IPS-18a (cell line): ENCODE data around the gene TAS2R40.

ENCODE experiments used
- H3K27ac ChIP-seq: one replicate; pipeline ENCODE4 v1.5.1; 2013; ENCODE audit warnings: low read length
- H3K27me3 ChIP-seq: one replicate; pipeline ENCODE4 v1.6.1; 2013; ENCODE audit warnings: mild to moderate bottlenecking, low read length; ENCODE audit not compliant: control insufficient read depth, insufficient read depth
- H3K36me3 ChIP-seq: one replicate; pipeline ENCODE4 v1.6.1; 2013; ENCODE audit warnings: low read depth, low read length; ENCODE audit not compliant: control insufficient read depth
- H3K4me1 ChIP-seq: one replicate; pipeline ENCODE4 v1.6.1; 2013; ENCODE audit warnings: low read depth, low read length; ENCODE audit not compliant: control insufficient read depth
- H3K4me3 ChIP-seq: one replicate; pipeline ENCODE4 v1.5.1; 2013; ENCODE audit warnings: low read length
- H3K9ac ChIP-seq: one replicate; pipeline ENCODE4 v1.6.1; 2013; ENCODE audit warnings: mild to moderate bottlenecking, low read length, moderate library complexity
- H3K9me3 ChIP-seq: one replicate; pipeline ENCODE4 v1.6.1; 2013; ENCODE audit warnings: low read depth, low read length; ENCODE audit not compliant: control insufficient read depth

The TAS2R40 gene

DNA sequence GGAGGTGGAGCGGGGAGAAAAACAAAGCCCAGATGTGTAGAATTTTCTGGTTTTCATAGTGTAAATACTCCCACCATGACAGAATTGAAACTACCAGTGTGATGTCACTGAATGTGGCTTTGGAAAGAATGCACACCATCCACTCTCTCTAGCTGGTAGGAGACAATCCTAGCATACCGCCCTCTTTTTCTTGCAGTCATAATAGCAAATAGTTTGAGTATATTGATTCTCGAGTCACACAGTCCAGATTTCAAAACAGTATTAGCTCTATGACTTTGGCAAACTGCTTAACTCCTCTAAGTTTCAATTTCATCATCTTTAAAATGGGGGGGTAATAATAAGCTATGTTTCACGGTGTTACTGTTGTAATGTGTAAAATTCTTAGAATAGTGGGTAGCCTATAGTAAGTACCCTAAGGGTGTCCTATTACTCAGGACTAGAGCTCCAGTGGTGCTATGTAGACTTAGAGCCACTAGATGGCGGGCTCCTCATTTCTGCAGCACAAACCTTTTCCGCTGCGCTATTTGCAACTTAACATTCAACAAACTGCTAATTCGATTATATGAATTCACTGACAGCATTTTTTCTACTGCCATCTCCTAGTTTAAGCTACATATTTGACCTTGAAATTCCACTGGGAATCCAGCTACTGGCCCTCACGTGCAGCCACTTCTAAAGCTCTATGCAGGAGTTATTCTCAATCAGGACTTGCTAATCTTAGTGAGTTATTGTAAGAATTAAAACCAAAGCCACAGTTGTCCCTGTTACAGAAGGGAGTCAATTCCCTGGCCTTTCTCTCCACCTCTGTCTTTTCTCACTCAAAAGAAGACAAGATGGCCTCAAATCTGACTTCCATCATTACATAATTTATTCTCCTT lies 18.7 kb downstream of the TAS2R40 start:
- no peak overlapping the region for H3K4me3 ChIP-seq
- no peak overlapping the region for H3K27ac ChIP-seq
- no peaks in the 10 kb centered on the region for H3K4me1 ChIP-seq
- no peak overlapping the region for H3K9ac ChIP-seq
- peaks cover 8% of the 10 kb centered on the region for H3K27me3 ChIP-seq
- H3K9me3 ChIP-seq, result peaks cover 3% of the 10 kb centered on the region
- no peaks in the 10 kb centered on the region for H3K36me3 ChIP-seq

DNA sequence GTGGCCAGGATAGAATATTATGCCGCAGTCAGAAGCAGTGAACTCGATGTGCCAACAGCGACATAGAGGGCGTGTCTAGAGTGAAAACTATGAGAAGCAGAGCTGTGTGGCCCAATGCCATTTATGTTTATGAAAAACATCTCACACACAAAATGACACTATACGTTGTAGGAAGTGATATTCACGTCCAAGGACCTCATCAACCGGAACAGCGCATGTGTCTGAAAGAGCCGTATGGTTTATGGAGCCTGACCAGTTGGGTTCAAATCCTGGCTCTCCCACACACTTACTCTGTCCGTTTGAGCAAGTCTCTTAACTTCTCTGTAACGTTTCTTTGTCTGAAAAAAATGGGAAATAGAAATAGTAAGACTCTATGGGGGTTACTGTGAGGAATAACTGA lies 20.5 kb downstream of the TAS2R40 start:
- Histone ChIP-seq H3K27ac (no peak overlapping the region), H3K4me1 (no peaks in the 10 kb centered on the region)

DNA sequence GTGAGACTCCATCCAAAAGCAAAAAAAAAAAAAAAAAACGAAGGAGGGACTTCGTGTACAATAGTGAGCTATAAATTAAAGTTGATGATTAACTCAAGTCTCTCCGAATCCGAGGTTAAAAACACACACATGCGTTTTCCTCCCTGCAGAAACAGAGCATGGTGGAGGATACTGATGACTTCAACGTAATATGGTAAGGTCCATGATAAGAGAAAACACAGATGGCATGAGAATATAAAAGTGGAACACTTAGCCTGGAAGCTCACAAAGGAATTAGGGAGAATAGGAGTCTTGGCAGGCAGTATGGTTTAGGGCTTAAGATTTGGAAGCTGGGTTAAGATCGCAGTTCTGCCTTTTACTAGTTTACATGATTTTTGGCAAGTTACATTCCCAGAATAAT lies 21.3 kb downstream of the TAS2R40 start:
- Histone ChIP-seq H3K27me3 (peaks cover 8% of the 10 kb centered on the region), H3K4me1 (no peaks in the 10 kb centered on the region), H3K9me3 (no peaks in the 10 kb centered on the region), H3K27ac (no peak overlapping the region), H3K9ac (no peak overlapping the region), H3K36me3 (no peaks in the 10 kb centered on the region), H3K4me3 (no peak overlapping the region)

More for the DNA sequence above, 20.5 kb downstream of the TAS2R40 start:
- Histone ChIP-seq H3K27me3 (peaks cover 8% of the 10 kb centered on the region), H3K9me3 (no peaks in the 10 kb centered on the region), H3K9ac (no peak overlapping the region), H3K36me3 (no peaks in the 10 kb centered on the region), H3K4me3 (no peak overlapping the region)

DNA sequence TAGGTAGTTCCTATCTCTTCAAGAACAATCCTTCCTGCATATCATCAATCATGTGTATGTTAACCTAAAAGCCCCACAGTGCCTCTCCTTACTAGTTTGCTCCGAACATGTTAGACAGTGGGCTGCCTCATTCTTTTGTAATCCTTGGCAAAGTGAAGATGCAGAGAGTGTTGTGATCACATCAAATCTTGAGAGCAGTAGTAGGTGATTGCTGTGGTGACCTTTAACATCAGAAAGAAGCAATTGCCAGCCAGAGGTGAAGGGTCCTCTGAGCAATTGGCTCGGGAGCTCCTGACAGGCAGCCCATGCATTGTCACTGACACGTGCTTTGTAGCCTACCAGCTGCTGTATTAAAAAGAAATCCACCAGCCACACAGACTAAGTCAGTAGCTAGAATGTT lies 21.8 kb downstream of the TAS2R40 start:
- Histone ChIP-seq H3K9ac (no peak overlapping the region), H3K9me3 (no peaks in the 10 kb centered on the region), H3K4me1 (no peaks in the 10 kb centered on the region), H3K27ac (no peak overlapping the region), H3K36me3 (no peaks in the 10 kb centered on the region), H3K4me3 (no peak overlapping the region), H3K27me3 (peaks cover 8% of the 10 kb centered on the region)

DNA sequence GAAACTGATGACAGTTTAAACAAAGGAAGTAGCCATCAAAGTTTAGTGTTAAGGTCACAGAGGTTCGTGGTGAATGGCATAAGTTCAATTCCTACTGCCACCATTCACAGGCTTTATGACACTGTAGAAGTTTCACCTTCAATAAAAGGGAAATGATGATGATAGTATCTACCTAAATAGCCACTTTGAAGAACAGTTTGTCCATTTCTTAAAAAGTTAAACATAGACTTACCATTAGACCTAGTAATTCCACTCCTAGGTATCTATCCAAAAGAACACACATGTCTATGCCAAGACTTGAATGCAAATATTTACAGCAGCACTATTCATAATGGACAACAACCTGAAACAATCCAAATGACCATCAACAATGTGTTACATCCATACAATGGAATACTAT lies 22.5 kb downstream of the TAS2R40 start:
- Histone ChIP-seq H3K4me3 (no peak overlapping the region), H3K4me1 (no peaks in the 10 kb centered on the region), H3K36me3 (no peaks in the 10 kb centered on the region), H3K27ac (no peak overlapping the region), H3K9me3 (no peaks in the 10 kb centered on the region), H3K9ac (no peak overlapping the region), H3K27me3 (peaks cover 8% of the 10 kb centered on the region)

DNA sequence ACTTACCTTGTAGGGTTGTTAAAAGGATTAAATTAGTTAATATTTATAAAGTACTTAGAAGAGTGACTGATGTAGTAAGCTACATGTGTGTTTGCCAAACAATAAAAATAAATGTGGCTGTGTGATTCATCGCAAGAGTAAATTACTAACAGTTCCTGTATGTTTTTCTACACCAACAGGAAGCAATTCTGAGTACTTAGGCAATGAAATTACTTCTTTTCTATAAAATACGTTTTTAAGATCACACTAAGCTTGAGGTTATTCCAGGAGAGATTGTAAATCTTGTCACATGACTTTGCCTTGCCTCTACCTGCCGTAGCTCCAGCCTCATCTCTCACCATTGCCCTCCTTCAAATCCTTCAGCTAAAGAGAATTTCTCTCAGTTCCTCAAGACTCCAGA lies 23.3 kb downstream of the TAS2R40 start:
- Histone ChIP-seq H3K27me3 (peaks cover 8% of the 10 kb centered on the region), H3K4me1 (no peaks in the 10 kb centered on the region), H3K4me3 (no peak overlapping the region), H3K36me3 (no peaks in the 10 kb centered on the region), H3K9ac (no peak overlapping the region), H3K27ac (no peak overlapping the region), H3K9me3 (no peaks in the 10 kb centered on the region)

DNA sequence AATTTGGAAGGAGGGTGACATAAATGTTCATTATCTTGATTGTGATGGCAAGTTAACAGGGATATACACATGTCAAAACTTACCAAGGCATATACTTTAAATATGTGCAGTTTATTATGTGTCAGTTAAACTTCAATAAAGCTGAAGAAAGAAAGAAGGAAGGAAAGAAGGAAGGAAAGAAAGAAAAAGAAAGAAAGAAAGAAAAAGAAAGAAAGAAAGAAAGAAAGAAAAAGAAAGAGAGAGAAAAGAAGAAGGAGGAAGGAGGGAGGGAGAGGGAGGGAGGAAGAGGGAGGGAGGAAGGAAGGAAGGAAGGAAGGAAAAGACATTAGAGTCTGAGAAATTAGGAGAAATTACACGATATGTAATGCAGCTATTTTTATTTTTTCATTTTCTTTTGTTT lies 25.5 kb downstream of the TAS2R40 start:
- Histone ChIP-seq H3K27ac (no peak overlapping the region), H3K9me3 (no peaks in the 10 kb centered on the region), H3K9ac (no peak overlapping the region), H3K4me1 (no peaks in the 10 kb centered on the region), H3K36me3 (no peaks in the 10 kb centered on the region), H3K27me3 (no peaks in the 10 kb centered on the region), H3K4me3 (no peak overlapping the region)

DNA sequence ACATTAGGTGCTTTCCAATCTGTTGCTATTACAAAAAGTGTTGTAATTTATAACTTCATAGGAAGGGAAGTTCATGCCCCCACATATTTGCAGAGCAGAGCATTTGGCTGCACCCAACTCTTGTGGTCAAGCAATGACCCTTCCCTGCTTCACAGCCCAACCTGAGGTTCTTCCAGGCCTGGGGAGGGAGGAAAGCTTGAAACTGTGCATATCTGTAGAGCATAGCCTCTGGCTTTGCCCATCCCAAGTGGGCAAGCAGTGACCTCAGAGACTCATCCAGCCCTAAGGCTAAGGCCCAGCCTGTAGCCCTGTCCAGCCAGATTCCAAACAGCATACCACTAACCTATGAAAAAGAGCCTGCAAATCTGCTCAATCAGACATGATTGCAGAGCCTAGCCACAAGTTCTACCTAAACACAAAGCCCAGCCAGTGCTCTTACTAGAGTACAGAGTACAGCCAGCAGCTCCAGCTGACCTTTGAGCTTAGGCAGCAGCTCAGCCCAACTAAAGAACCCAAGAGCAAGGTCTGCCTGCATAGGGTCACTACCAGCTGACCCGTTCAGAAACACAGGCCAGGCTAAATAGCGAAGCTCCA lies 27.0 kb downstream of the TAS2R40 start:
- Histone ChIP-seq H3K27ac (no peak overlapping the region), H3K9me3 (no peaks in the 10 kb centered on the region), H3K4me1 (no peaks in the 10 kb centered on the region)

DNA sequence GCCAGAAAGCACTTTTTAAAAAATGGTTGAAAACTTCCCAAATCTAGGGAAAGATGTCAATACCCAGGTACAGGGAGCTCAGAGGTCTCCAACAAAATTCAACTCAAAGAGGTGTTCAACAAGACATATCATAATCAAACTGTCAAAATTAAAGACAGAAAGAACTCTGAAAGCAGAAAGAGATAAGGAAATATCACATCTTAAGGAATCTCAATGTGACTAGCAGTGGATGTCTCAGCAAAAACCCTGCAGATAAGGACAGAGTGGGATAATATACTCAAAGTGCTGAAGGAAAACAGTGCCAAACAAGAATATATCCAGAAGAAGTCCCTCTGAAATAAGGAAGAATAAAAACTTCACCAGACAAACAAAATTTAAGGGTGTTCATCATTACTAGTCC lies 28.4 kb downstream of the TAS2R40 start:
- Histone ChIP-seq H3K4me3 (no peak overlapping the region), H3K36me3 (no peaks in the 10 kb centered on the region), H3K9ac (no peak overlapping the region), H3K4me1 (no peaks in the 10 kb centered on the region), H3K9me3 (no peaks in the 10 kb centered on the region), H3K27me3 (no peaks in the 10 kb centered on the region), H3K27ac (no peak overlapping the region)

More for the DNA sequence above, 27.0 kb downstream of the TAS2R40 start:
- no peaks in the 10 kb centered on the region for H3K27me3 ChIP-seq
- no peak overlapping the region for H3K9ac ChIP-seq
- H3K4me3 ChIP-seq, result no peak overlapping the region
- H3K36me3 ChIP-seq, result no peaks in the 10 kb centered on the region

DNA sequence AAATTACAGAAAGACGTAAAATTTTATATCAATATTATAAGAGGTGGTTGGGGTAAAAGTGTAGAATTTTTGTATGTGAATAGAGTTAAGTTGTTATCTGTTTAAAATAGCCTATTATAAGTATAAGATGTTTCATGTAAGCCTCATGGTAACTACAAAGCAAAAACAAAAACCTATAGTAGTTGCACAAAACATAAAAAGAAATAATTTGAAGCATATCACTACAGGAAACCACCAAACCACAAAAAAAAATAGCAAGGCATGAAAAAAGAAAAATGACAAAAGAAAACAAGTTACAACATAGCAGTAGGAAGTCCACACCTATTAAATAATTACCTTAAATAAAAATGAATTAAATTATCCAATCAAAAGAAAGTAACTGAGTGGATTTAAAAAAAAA lies 29.0 kb downstream of the TAS2R40 start:
- H3K9me3 ChIP-seq, result no peaks in the 10 kb centered on the region
- H3K9ac ChIP-seq, result no peak overlapping the region
- H3K27ac ChIP-seq, result no peak overlapping the region
- H3K27me3 ChIP-seq, result no peaks in the 10 kb centered on the region
- no peak overlapping the region for H3K4me3 ChIP-seq
- H3K4me1 ChIP-seq, result no peaks in the 10 kb centered on the region
- no peaks in the 10 kb centered on the region for H3K36me3 ChIP-seq

DNA sequence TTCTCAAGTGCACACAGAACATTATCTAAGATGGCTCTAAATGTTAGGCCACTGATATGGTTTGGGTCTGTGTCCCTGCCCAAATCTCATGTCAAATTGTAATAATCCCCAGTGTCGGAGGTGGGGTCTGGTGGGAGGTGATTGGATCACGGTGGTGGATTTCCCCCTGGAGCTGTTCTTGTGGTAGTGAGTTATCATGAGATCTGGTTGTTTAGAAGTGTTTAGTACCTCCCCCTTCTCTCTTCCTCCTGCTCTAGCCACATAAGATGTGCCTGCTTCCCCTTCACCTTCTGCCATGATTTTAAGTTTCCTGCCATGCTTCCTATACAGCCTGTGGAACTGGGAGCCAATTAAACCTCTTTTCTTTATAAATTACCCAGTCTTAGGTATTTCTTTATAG lies 30.2 kb downstream of the TAS2R40 start:
- no peak overlapping the region for H3K27ac ChIP-seq
- no peaks in the 10 kb centered on the region for H3K9me3 ChIP-seq
- H3K4me1 ChIP-seq, result no peaks in the 10 kb centered on the region
- H3K4me3 ChIP-seq, result no peak overlapping the region
- no peaks in the 10 kb centered on the region for H3K27me3 ChIP-seq
- H3K36me3 ChIP-seq, result no peaks in the 10 kb centered on the region
- H3K9ac ChIP-seq, result no peak overlapping the region

DNA sequence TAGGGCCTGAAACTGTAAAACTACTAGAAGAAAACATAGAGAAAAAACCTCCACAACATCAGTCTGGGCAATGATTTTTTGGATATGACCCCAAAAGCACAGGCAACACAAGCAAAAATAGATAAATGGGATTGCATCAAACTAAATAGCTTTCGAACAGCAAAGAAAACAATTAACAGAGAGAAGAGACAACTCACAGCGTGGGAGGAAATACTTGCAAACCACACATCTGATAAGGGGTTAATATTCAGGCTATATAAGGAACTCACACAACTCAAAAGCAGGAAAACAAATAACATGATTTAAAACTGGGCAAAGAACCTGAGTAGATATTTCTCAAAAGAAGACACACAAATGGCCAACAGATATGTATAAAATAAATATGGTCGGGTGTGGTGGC lies 33.7 kb downstream of the TAS2R40 start:
- H3K36me3 ChIP-seq, result no peaks in the 10 kb centered on the region
- no peaks in the 10 kb centered on the region for H3K4me1 ChIP-seq
- no peak overlapping the region for H3K27ac ChIP-seq
- no peak overlapping the region for H3K4me3 ChIP-seq
- H3K9ac ChIP-seq, result no peak overlapping the region
- no peaks in the 10 kb centered on the region for H3K9me3 ChIP-seq
- no peaks in the 10 kb centered on the region for H3K27me3 ChIP-seq
